HS-27A (cell line): ENCODE measurements around the gene ARF1.

Source experiments
- DNase-seq: peaks from one replicate; pipeline ENCODE4 v3.0.0-alpha.2; 2012; ENCODE audit warnings: low read depth, missing footprints

Gene ARF1

DNA sequence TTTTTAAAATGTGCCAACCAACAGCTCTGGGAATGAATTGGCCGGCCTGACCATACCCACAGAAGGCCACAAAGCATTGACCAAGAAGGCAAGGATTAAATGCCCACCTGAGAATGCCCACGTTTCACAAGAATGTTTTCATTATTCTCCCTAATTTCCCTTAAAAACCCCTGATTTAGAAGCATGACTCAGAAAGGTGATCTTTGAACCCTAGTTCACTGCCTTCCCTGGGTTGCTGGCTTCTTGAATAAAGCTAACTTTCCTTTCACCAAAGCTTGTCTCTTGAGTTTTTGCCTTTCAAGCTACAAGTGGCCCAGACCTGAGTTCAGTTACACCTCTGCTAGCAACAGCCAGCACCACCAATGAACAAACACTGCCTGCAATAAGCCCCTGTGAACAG is 41.0 kb downstream of the ARF1 start:
- DNase-seq = no peak

DNA sequence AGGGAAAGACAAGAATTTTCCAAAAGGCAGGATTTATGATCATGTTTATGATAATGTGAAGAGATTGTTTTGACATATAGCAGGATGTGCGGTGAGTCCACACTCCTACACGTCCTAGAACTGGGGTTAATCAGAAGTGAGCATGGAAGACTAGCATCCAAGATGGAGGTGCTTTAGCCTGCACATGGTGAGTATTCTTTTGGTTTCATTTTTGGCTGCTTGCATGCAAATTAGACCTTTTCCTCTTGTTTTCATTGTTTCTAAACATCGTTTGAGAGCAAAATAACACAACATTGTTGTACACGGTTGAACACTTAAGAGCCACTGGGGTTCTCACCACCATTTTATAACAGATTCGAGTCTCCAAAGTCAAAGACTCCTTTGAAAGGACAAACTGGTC is 42.7 kb downstream of the ARF1 start:
- DNase-seq = no peak

DNA sequence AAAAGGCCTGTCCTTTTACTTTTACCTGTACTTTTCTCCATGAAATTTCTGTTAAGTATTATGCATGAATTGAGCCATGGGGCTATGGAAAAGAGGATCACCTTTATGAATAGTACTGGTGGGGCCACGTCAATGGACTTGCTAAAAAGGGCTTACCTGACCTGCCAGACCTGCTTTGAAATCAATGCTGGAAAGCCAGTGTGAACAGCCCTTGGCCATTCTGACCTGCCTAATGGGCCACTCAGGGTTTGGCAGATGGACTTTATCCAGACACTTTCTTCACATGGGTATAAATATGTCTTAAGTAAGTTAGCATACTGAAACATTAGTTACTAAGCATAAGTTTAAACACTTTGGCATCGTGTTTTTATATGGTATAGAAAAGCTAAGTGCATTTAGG is 49.3 kb downstream of the ARF1 start:
- DNase-seq = no peak

DNA sequence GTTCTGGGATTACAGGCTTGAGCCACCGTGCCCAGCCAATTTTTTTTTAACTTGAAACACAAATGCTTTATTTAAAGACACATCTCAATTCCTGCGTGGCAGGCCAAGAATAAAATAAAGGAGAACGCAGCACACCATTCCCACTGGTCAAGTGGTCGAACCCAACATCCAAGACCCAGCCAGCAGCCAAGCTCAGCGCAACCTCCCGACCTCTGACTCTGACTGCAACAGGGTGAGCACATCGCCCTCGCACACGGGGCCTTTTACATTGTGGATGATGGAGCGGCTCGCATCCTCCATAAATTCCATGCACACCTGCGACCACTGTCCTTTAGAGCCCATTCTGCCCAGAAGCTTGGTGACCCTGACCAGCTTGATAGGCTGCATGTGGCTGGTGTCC is 52.1 kb downstream of the ARF1 start:
- no peak for DNase-seq

DNA sequence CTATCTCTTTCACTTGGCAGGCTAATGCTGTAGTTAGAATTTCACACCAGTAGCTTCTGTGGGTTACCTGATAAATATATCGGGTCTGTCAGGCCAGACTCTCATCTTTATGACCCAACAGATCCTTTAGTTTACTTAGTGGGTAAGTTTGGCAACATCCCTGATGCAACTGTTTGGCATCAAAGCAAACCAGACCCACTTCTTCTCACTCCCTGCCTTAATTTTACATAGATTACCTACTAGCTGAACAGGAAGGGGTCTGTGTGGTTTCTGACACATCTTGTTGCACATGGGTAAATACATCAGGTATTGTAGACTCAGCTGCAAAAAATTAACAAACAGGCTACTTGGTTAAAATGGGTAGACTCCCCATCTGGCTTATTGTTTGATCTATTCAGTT is 54.4 kb downstream of the ARF1 start:
- DNase-seq = no peak

DNA sequence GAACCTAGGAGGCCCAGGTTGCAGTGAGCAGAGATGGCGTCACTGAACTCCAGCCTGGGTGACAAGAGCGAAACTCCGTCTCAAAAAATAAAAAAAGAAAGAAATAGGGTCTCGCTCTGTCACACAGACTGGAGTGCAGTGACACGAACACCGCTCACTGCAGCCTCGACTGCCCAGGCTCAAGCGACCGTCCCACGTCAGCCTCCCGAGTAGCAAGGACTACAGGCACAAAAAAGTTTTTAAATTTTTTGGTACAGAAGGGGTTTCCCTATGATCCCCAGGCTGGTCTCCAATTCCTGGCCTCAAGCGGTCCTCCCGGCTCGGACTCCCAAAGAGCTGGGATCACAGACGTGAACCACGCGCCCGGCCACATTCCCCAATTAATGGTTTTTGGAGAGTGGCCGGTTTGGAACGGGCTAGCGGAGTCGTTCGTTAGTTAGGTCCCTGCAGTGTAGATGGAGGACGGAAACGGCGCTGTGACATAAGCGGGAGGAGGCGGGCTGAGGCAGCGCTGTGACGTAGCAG is 57.0 kb downstream of the ARF1 start:
- no peak for DNase-seq

DNA sequence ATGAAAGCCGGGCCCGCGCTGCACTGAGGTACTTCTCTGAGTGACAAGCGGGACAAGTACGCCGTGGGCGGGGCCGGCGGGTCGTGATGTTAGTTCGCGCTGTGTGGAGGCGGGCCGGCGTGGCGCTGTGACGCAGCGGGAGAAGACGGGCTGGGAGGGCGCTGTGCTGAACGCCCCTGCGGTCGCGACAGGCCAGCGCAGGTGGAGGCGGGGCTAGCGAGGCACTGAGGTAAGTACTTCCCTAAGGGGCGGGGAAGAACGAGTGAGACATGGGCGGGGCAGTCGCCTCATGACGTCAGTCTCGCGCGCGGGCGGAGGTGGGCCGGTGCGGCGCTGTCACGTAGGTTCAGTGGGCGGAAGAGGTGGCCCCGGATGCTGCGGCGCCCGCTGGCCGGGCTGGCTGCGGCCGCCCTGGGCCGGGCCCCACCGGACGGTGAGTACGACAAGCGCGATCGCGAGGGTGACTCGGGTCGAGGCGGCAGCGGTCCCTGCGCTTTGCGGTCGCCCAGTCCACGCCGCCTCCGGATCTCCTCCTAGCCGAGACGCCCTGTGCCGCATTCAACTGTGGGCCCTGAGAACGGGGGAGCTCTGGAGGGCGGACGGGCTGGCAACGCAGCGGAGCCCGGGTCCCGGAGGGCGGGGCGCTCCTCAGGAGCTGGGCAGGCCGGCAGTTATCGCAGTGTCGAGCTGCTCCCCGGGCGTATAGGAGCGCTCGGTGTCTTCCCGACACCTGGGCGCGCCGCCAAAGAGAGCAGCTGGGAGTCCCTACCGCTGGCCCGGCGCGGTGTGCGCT is 57.6 kb downstream of the ARF1 start, which contains the start of gene GUK1:
Gene GUK1, plus strand, starts transcription at position 349 of the 793 bp plus-strand sequence. Its CDS starts 24 bp downstream, at position 373.
- DNase-seq = peak; percentile 80

DNA sequence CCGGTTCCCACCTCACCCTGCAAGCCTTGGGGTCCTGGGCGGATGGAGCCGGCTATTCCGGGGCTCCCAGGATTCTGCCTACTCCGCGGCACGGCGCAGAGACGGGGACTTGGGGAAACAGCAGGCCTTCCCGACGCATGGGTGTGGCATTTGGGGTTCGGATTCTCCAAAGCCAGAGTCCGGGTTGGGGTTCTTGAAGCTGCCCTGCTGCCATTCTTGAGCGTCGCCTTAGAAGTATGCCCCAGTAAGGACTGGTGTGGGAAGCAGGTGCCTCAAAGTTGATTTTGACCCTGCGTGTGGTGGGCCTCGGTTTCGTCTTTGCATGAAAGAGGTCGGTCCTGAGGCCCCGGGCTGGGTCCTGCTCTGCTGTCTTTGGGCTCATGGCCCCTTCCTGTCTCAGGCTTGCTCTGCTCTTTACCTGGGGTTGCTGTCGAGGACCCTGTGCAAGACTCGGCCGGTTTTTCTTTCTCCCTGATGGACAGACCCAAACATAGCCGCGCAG is 58.3 kb downstream of the ARF1 start:
- no peak for DNase-seq

DNA sequence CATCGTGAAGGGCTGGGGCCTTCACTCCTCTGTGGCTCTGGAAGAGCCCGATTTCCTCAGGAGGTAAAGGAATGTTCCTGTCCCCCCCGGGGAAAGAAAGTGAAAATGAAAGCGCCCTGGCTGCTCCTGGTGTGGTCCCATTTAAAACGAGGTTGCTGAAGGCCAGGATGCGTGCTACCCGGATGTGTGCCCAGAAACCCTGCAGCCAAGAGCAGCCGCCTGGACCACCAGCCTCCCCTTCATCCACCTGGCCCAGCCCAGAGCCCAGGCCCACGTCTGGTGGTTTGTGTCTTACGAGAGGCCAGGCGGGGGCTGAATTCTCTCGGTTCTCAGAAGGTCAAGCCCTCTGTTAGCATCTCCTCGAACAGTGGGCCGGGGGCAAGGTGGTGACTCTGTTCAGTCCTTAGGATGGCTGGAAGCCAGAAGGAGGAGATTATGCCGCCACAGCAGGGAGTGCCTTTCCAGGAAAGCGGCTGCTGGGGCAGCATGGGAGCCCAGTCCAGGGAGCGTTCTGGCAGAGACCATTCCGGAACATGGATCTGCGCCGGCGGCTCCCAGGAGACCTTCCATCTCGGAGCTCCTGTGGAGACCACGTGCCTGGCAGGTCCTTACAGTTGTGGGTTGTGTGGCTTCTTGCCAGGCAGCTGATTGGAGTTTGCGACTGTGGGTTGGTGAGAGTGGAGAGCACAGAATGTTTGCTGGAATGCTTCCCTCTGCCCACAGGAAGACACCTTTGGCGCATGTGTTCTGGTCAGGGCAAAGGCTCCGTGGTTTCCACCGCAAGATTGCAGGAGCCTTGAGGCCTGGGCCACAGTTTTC is 58.9 kb downstream of the ARF1 start:
- peak; percentile 11 for DNase-seq

DNA sequence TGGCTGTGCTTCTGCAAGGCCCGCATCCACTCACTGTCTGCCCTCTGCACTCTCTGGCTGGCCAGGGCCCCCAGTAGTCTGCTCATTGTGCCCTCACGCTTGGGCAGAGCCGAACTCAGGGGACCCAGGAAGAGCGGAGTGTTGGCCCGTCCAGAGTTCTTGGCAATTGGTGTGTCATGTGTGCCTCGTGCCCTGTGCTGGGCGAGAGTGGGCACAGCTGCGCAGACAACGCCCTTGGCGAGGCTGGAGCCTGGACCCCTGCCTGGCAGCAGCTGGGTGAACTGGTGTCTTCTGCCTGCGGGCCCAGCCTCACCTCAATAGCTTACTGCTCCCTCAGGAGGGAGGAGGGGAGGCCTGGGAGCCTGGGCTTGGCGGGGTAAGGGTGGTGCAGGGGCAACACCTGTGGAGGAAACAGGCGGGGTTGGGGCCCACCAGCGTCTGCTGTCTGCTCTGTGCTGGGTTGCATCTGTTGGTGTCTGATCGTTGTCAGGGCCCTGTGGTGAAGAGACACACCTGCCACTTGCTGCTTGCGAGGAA is 59.7 kb downstream of the ARF1 start:
- DNase-seq = no peak

DNA sequence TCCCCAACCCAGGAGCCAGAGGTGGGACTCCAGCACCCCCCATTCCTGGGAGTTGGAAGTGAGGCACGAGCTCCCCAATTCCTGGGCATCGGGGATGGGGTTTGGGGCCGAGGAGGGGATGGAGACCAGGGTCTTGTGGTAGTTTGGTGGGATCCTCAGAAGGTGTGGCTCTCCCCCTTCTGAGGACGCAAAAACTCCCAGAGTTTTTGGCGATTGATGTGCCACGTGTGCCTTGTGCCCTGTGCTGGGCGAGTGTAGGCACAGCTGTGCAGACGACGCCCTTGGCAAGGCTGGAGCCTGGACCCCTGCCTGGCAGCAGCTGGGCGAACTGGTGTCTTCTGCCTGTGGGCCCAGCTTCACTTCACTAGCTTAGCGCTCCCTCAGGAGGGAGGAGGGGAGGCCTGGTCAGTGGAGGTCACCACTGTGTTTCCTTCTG is 60.2 kb downstream of the ARF1 start:
- no peak for DNase-seq

DNA sequence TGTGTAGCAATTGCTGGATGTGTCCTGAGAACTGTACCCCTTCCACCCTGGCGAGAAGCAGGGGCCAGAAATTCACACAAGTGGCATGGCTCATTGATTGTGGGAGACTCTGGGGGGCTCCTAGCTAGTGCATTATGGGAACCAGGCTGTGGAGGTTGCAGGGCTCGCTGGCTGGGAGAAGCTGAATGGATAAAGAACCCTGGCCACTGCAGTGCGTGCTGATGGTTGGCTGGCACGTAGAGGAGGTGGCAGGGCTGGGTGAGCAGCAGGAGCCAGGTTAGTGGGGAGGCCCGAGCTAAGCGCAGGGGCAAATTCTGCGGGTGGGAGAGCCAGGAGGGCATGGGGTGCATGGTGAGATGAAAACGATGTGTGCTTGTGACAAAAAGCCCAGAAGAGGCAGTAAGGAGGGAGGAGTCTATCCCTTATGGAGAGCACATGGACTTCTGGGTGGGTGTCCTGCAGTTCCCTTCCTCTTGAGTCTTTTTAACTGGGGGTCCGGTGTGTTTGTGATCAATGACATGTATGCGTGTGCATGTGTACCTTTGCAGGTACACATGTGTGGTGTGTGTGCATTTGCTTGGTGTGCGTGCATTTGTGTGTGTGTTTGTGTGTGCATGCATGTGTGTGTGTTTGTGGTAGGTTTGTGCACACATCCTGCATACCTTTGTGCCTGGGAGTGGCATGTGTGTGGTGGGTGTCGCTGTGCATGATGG is 61.1 kb downstream of the ARF1 start:
- no peak for DNase-seq

DNA sequence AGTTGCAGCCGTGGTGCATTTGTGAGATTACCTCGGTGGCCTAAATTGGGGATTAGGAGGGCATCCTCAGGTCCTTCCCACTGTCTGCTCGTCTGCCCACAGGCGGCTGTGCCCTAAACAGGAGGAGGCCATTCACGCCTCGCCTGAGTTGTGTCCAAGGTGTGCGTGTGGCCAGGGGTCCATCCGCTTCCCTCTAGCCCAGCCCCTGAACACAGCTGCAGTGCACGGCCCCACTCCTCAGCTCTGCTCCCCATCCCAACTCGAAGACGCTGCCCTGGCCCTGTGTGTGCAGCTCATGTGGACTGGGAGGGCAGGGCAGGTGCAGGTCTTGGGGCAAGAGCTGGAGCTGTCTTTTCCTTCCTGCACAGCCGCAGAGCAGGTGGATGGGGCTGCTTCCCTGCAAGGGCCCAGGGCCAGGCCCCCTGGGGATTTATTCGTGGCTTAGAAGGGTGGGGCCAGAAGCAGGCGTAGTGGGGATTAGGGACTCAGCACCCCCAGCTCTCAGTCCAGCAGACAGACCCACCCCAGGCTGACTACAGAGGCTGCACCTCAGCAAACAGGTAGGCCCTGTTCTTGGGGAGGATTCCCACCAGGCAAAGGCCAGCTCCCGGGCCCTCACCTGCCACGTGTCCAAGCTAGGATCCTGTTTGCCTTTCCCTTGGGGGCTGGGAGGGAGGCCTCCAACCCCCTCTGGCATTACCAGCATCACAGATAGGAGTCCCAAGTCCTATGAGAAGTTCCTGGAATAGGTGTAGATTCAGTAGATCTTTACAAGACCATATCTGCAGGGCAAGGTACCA is 61.9 kb downstream of the ARF1 start:
- DNase-seq = no peak

DNA sequence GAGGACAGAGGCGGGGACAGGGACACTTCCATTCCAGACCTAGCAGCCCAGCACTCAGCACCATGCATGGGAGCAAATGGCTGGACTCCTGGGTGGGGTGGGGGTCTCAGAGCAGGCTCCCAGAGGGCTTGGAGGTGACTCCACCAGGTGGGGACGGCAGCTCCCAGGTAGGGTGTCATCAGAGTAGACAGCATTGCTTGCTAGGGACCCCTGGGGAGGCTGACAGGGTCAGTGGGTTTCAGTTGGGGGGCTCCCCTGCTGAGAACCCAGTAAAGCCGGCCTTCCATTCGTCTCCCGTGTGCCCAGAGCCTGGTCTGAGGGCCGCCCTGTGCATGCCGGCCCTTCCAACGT is 62.5 kb downstream of the ARF1 start:
- no peak for DNase-seq

DNA sequence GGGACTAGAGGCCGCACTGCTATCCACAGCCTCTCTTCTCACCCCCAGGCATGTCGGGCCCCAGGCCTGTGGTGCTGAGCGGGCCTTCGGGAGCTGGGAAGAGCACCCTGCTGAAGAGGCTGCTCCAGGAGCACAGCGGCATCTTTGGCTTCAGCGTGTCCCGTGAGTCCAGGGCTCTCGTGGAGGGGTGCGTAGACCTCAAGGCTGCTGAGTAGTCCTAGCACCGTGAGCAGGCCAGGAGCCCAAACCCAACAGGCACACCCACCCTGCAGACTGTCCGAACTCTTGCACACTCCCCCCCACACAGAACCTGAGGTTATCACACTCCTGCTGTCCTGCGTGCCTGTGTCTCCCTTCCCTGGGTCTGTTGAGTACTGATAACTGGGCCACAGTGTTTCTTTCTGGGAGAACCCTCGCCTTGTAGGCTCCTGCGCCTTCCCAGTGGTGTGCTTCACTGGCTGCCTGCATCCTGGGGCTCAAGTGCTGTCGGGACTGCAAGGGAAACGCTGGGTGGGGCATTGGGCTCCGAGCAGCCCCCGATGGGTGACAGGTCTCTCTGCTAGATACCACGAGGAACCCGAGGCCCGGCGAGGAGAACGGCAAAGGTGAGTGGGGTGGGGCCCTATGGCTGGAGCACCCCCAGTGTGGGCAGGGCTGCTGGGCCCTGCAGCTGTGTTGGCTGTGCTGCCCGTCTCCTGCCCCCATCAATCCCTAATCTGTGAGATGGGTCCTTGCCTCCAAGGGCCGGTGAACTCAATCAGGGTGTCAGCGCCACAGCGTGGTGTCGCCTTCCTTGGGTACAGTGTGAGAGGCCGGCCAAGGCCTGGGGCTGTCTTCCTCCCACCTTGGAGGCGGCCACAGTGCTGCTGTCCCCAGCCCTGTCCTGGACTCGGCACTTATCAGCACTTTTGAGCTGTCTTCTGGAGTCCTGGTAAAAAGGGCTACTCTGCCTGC is 63.2 kb downstream of the ARF1 start:
- DNase-seq = no peak

DNA sequence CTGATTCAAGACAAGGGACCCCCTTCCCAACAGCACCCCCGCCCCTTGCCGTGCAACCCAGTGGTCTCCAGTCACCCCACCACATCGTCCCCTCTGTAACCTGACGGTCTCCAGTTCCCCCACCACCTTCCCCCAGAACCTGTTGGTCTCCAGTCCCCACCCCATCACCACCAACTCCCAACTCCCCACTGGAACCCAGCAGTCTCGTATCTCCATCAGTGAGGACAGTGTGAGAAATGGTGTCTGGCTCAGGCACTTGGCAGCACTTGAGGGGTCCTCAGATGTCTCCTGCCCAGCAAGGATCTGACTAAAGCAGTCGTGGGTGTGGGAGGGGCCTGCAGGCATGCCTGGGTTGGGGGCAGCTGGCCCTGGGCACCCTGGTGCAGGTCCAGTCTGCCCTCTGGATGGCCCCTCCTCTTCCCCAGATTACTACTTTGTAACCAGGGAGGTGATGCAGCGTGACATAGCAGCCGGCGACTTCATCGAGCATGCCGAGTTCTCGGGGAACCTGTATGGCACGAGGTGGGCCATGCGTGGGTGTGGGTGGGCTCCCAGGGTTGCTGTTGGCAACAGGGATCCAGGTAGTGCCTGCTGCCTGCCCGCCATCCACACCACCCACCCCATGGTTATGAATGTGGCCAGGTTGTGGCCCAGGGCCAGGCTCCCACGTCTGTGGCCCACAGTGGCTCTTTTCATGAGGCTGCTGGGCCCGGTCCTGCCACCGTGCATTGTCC is 64.1 kb downstream of the ARF1 start:
- DNase-seq = no peak

DNA sequence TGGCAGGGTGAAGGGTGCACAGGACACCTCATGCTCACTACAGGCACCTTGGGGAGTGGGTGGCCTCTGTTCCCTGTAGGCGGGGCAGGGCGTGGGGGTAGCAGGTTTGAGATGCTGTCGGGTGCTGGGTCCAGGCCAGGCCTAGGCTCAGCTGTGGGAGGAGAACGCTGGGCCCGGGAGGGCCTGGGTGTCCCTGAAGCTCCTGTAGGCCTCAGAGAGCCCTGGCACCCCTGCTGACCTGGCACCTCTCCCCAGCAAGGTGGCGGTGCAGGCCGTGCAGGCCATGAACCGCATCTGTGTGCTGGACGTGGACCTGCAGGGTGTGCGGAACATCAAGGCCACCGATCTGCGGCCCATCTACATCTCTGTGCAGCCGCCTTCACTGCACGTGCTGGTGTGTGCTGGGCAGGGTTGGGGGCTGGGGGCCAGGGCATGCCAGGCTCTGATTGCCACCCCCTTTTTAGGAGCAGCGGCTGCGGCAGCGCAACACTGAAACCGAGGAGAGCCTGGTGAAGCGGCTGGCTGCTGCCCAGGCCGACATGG is 64.7 kb downstream of the ARF1 start:
- DNase-seq = no peak

DNA sequence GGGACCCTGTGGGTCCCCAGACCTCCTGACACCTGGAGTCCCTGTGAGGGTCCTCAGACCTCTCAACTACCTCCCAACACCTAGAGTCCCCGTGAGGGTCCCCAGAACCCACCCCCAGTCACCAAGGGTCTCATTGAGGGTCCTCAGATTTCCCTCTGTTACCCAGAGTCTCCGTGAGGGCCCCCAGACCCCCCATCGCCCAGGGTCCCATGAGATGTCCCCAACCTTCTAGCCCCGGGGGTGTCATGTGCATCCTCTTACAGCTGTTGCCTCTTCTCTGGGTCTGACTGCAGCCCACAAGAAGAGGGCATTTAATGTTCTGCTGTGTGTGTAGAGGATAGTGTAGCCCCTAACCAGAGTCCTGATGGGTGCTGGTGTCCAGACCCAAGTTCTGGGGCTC is 65.3 kb downstream of the ARF1 start:
- no peak for DNase-seq
